ENCODE measurements around the gene MINPP1.

The MINPP1 gene

DNA sequence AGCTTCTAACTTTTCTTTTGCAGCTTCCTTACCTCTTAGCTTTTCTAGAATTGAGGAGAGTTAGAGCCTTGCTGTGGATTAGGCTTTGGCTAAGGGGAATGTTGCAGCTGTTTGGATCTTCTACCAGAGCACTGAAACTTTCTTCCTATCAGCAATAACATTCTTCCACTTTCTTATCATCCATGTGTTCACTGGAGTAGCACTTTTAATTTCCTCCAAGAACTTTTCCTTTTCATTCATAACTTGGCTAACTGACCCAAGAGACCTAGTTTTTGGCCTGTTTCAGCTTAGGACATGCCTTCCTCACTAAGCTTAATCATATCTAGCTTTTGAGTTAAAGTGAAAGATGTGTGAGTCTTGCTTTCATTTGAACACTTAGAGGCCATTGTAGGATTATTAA lies 19.6 kb downstream of the MINPP1 start:
- no peak for DNase-seq

DNA sequence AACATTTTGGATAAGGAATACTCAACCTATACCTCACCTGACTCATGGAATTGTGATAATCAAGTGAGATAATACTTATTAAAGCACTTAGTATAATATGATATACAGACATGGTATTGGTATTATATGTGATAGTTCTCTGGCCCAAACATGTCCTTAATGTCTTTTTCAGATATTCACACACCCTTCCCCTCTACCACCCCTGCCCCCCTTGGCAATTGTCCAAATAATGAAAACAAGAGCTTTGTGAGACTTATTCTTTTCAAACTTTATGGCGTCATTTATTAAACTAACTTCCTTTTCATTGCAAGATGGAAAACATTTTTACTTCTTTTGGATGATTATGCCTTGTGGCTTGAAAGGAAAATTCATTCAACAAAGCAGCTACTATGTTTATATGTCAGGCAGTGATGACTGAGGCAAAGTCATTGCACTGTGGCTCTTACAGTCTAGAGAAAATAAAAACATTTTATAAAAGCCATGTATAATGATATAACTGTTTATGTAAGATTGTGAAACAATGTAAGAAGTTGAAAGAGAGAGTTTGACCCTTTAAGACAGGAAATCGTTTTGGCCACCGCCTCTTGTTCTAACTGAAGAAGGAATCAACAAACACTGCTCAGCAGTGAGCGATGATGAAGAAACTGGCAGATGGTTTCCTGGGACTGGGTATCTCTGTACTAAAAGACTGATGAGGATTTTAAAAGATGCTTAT lies 27.4 kb downstream of the MINPP1 start:
- DNase-seq: no peak

DNA sequence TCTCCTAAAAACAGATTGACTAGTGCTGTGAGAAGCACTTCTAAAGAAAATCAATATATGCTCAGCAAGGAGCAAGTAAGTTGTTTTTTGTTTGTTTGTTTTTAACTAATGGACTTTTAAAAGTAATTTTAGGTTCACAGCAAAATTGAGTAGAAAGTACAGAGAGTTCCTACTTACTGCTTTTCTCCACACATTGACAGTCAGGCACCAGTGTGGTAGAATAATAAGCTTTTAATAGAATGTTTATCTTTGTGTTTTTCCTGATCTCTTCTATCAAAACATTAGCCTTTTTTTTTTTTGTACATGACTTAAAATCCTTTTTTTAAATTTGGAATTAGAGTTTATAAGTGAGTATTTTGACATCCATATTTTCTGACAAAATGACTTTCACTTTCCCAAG lies 28.0 kb downstream of the MINPP1 start:
- DNase-seq: no peak

DNA sequence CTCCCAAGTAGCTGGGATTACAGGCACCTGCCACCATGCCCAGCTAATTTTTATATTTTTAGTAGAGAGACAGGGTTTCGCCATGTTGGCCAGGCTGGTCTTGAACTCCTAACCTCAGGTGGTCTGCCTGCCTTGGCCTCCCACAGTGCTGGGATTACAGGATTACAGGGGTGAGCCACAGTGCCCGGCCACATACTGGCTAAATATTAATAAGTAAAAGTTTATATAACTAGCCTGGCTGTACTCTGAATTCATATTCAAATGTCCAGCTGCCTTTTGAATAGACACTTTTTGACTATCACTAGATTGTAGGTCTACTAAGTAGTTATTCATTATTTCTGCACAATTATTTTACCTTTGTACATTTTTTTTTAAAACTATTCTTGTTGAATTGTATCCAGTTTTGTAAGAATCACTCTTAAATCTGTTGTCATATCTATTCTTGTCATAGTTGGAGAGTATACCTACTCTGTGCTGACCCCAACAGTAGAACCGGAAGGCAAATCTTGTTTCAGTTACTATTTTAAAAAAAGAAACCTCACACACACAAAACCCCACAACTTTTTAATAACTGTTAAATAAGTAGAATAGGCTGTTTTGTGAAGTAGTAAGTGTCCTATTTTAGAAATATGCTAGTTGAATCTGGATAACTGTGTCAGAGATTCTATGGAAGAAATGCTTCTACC lies 29.6 kb downstream of the MINPP1 start:
- DNase-seq: no peak

DNA sequence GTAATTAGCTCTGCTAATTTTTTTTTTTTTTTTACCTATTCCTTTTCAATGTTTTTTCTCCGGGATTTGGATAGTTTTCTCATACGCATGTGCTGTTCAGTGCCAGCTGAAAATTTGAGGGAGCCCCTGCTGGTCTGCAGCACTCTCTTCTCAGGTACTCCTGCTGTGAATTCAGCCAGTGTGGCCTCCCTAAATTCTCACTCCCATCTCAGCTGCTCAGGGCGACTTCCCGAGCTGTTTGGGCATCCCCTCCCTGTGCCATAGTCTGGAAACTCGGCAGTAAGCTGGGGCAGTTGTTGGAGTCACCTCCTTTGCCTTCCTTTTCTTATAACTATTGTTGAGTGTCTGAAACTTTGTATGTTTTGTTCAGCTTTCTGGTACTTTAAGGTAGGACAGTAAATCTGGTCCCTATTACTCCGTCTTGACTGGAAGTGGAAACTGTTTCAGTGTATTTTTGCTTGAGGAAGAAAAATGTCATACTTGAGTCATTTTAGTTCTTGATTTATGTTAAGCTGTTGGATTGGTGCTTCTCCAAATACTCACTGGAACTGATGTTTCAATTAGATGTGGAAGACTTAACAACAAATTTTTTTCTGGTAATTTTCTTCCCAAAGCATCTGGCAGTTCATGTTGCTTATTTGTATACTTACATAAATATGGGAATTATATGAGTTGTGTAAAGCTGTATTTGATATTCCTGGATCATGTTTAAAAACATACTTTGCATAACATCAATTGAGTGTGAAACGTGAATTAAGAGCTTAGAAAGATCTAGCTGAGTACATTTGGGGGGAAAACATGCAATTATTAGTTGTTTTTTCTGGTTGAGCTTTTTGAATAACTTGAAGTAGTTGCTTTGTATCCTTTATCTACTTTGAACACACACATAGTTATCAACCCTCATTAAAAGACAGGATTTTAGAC lies 33.7 kb downstream of the MINPP1 start:
- DNase-seq: no peak

DNA sequence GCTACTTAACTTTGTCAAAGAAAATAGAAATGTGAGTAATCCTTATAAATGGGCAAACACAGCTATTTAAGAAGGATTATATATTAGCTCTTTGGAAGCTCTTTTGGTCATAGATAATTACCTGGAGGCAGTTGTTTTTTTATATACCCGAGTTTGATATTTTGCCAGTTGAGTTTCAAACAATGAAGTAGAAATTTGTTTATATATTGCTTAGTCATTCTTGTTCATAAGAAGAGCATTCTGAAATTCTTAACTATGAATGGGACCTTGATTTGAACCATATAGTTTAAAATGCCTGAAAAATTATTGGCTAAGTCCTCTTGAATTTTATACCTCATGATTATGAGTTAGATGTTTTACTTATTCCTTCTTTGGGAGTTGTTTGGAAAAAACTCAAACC lies 36.4 kb downstream of the MINPP1 start:
- DNase-seq: no peak

DNA sequence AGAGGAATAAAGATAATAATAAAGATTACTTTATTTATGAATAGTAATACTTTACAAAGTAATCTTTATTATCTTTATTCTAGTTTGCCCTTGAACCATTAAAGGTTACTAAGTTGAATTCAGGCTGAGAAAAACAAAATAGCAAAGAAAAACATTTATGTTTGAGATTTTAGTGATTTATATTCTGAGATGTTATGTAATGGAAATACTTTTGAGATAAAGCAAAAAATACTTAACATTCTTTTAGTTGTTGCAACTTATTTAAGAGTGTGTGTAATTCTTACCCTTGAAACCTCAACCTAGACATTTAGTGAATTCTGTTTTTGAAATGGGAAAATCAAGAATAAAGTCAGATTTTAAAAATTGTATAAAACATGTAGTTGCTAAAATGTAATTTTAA lies 40.0 kb downstream of the MINPP1 start:
- no peak for DNase-seq

DNA sequence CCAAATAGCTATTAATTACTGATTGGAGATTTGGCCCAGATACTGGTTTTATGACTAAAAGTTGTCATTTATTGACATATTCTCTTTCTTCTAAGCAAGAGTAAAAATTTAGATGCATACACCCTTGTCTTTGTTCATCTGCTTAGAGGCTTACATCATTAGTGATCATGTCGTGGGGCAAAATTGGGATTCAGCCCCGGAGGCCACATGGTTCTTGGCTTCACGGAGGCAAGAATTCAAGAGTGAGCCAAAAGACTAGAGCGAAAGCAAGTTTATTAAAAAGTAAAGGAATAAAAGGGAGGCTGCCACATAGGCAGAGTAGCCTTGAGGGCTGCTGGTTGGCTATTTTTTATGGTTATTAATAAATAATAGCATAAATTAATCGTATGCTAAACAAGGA lies 41.1 kb downstream of the MINPP1 start:
- no peak for DNase-seq

DNA sequence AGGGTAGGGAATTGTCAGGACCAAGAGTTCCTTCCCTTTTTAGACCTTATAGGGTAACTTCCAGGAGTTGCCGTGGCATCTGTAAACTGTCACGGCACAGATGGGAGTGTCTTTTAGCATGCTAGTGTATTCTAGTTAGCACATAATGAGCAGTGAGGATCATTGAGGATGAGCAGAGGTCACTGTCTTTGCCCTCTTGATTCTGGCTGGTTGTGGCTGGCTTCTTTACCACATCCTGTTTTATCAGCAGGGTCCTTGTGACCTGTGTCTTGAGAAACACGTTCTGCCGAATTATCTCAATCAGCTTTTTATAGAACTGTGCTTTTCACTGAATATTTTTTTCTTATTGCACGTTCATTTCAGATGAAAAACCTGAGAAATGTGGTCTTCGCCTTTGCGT lies 41.5 kb downstream of the MINPP1 start:
- DNase-seq: no peak

DNA sequence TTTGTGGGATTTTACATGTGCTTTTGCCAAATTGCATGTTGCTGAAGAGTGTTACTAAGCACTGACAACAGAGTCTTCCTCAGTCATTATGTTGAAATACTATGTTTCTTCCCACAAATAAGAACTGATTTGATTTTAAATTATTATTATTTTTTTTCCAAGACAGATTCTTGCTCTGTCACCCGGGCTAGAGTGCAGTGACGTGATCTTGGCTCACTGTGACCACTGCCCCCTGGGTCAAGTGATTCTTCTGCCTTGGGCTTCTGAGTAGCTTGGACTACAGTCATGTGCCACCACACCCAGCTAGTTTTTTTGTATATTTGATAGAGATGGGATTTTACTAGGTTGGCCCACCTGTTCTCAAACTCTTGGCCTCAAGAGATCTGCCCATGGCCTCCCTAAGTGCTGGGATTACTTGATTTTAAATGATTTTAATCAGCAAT lies 42.3 kb downstream of the MINPP1 start:
- no peak for DNase-seq

DNA sequence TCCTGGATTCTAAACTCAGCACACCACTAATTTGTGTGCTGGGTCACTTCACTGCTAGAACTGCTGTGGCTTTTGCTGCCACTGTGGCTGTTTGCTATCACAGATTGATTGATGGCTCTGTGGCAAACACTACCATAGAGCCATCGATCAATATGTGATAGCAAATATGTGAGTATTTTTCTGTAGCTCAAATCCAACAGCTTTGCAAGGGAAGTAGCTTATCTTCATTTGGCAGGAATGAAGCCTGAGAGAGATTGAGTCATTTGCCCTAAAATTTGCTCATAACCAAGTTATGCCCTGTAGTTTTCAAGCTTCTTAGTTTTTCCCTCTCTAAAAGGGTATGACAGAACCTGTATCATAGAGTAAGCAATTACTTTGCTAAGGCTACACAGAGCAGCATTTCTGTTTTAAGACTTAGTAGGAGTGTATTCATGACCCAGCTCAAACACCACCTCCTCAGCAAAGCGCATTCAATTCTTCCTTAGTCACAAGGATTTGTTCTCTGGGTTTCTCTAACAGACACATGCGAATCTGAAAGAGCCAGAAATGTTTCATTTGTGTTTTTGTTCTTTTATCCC lies 43.1 kb downstream of the MINPP1 start:
- DNase-seq: no peak

DNA sequence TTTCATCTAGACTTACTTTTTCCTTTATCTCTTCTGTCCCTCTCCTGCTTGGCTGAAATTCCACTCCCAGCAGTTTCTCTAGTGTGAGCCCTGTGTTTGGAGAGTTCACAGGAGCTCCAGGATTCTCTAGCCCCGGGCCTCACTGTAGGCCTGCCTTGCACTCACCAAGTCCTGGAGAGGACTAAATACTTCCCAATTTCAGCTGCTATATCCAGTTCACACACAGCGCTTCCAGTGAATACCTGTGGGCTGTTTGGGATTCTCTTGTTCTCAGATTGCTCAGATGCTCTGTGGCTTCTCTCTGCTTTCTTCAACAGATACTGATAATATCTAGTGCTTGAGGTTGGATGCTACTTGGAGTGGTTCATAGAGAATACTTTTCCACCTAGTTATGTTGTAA lies 46.0 kb downstream of the MINPP1 start:
- DNase-seq: no peak

DNA sequence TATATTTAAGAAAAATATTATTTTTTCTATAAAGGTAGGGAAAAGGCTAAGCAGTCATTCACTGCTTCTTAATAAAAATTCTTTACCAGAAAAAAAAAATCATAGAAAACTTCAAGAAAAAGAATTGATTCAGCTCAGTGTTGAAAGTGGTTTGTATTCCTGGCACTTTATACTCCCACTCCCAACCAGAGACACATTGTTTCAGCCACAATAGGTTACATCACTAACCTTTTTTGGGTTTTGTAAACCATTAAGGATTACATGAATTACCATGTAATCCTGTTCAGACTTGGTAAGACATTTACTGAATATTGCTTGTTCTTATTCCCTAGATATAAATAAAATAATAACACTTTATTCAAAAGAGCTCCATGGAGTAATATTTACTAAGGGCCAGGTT lies 46.6 kb downstream of the MINPP1 start:
- no peak for DNase-seq

DNA sequence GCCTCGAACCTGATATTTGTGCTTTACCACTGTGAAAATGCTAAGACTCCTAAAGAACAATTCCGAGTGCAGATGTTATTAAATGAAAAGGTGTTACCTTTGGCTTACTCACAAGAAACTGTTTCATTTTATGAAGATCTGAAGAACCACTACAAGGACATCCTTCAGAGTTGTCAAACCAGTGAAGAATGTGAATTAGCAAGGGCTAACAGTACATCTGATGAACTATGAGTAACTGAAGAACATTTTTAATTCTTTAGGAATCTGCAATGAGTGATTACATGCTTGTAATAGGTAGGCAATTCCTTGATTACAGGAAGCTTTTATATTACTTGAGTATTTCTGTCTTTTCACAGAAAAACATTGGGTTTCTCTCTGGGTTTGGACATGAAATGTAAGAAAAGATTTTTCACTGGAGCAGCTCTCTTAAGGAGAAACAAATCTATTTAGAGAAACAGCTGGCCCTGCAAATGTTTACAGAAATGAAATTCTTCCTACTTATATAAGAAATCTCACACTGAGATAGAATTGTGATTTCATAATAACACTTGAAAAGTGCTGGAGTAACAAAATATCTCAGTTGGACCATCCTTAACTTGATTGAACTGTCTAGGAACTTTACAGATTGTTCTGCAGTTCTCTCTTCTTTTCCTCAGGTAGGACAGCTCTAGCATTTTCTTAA lies 47.7 kb downstream of the MINPP1 start:
- no peak for DNase-seq

DNA sequence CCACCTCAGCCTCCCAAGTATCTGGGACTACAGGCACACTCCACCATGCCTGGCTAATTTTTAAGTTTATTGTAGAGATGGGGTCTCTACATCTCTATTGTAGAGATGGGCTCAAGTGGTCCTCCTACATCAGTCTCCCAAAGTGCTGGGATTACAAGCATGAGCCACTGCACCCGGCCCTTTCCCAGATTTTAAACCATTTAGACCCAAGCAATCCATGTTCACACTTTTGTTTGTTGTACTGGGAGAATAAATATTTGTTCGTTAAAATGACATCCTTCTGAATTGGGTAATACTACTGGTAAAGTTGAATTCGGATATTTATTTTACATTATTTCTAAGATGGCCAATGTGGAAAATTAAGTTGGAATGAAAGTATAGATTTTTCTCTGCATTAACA lies 52.7 kb downstream of the MINPP1 start:
- DNase-seq: no peak

DNA sequence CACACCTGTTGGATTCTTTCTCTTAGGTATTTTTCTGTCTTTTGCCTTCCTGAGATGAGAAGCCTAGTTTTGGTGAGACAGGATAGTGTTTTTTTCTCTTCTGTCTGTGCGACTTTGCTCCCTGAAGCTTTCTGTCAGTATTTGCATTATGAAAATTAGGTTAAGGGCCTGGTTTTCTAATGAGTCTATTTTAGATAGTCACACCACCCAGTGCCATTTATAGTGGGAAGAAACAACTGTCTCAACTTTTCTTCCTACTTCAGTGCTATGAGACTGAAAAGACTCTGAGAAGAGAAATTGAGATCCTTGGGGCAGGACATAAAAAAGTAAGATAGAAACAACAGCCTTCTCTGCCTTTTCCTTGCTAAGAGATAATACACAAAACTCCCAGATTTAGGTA lies 53.6 kb downstream of the MINPP1 start:
- no peak for DNase-seq

DNA sequence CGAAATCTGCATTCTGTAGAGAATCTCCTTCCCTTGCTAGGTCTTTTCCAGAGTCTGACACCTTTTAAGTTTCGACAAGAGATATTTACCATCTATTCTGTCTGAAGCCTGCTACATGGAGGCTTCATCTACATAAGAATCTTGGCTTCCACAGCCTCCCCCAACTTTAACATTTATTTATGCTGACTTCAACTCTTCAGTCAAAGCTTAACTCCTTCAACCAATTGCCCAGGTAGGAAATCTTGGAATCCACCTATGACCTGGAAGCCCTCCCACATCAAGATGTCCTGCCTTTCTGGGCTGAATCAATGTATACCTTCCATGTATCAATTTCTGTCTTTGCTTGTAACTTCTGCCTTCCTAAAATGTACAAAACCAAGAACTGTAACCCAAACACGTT lies 54.7 kb downstream of the MINPP1 start:
- DNase-seq: no peak

DNA sequence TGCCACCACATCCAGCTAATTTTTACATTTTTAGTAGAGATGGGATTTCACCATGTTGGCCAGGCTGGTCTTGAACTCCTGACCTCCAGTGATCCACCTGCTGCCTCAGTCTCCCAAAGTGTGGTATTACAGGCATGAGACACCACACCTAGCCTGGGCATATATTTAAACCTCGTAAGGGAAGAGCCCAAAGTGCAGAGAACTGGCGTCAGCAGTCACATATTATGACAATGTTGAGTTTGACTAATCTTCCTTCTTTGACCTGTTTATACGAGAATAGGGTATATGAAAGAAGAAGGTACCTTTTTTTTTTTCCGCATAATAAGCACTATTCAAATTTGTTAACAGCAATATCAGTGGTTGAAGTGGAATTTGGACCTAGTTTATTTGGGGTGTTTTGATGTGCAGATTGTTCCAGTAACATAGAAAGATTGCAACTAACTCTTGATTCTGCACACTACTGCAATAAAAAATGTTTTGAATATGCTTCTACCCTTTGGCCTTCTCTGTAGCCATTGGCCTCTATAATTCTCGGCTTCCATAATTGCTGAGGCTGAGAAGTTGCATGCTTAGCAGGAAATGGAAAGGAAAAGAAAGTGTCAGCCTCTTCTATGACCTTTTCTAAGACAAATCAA lies 55.9 kb downstream of the MINPP1 start:
- no peak for DNase-seq

DNA sequence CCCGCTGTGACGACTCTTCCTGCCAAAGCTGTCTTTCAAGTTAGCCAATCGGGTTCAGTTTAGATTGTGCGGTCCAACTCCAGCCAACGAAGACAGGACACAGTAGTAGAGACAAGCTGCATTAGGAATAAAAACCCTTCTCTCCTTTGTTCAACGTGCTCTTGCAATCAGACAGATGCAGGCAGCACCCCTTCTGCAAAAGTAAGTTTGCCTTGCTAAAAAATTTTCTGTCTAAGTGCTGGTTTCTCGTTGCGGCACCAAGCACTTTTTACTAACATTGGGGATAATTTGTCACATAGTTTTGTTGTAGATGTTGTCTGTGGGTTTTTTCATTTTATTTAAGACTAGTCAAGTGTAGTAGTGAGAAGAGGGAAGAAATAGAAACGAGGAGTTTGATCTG lies 58.1 kb downstream of the MINPP1 start:
- DNase-seq: no peak

DNA sequence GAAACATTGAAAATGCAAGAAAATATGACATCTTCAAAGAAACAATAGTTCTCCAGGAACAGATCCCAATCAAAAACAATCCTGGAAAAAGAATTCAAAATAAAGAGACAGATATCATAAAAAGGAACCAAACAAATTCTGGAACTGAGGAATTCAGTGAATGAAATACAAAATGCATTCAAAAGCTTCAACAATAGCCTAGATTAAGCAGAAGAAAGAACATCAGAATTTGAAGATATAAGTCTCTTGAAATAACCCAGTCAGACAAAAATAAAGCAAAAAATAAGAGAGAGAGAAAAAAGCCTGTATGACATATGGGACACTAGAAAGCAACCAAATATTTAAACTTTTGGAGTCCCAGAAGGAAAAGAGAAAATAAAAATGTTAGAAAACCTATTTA lies 60.3 kb downstream of the MINPP1 start:
- DNase-seq: no peak

DNA sequence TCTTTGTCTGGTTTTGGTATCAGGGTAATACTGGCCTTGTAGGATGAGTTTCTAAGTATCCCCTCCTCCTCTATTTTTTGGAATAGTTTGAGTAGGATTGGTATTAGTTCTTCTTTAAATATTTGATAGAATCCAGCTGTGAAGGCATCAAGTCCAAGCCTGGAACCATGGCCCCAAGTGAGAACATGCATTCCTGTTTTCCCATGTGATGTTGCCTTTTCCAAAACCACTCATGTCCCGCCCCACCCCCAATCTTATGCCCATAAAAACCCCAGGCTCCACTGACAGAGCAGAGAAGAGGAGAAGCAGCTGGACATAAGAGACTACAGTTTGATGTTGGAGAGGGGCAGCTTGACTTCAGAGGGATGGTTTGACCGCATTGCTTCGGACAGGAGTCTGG lies 71.2 kb downstream of the MINPP1 start:
- DNase-seq: no peak

DNA sequence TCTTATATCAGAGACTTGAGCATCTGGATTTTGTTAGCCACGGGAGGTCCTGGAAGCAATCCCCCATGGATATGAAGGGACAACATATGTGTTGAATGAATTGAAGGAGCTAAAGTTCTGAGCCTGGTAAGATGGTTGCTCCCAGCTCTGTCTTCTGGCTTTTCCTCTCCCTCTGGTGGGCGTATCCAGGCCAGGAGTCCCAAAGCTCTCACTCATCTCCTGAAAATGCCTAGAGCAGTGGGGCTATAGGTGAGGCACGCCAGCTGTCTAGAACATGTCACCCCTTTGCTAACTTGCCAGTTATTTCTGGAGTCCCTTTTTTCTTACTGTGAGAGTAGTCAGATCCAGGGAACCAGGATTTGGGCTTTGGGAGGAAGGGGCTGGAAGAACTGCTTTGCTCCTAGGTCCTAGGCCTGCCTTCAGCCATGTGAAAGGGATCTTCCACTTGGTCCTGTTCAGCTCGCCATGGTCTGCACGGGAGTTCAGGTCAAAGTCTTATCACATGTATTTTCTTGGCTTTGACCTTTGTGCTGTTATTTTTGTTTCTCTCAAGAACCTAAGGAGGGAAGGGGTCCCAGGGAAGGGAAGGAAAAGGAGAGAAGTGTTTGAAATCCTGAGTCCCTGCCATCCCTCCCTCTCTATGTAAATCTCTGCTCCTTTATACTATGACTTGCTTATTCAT lies 73.6 kb downstream of the MINPP1 start:
- no peak for DNase-seq
